Keratinocyte (primary cell): Measurements from ENCODE around the gene CTNND2. TPM values are rescaled to one million over a fixed set of nuclear protein-coding genes. Genes with fewer than 3 reads are reported as not detected.

Experiments used
- DNase-seq: peaks from one replicate; pipeline ENCODE4 v3.0.0-alpha.2; 2011; ENCODE audit warnings: low read depth, missing footprints, low spot score
- FAIRE-seq: peaks from 2 replicates; lab custom pipeline; 2011; peaks lifted over from hg19 to GRCh38; lab: Jason Lieb, UNC
- H2AFZ ChIP-seq: 2 replicates; pipeline ENCODE4 v1.6.0; 2012; ENCODE audit warnings: low read length, control low read depth, inconsistent platforms; ENCODE audit not compliant: control insufficient read depth
- H3K27ac ChIP-seq: 2 replicates; pipeline ENCODE4 v1.5.1; 2011; ENCODE audit warnings: low read length; ENCODE audit not compliant: control insufficient read depth, insufficient read depth
- H3K27me3 ChIP-seq: 3 replicates; pipeline ENCODE4 v1.6.0; 2011; ENCODE audit warnings: low read length; ENCODE audit not compliant: control insufficient read depth, insufficient read depth; ENCODE audit errors: extremely low read depth
- H3K36me3 ChIP-seq, 2 experiments: 2 replicates in 1 of 2; 3 replicates in 1 of 2; pipeline ENCODE4 v1.5.1; 2011; ENCODE audit warnings: low read length in 2 of 2, mild to moderate bottlenecking in 1 of 2; ENCODE audit not compliant: control insufficient read depth in 2 of 2, insufficient read depth in 2 of 2; ENCODE audit errors: extremely low read depth in 1 of 2
- H3K4me1 ChIP-seq: 3 replicates; pipeline ENCODE4 v1.5.1; 2011; ENCODE audit warnings: low read length; ENCODE audit not compliant: control insufficient read depth, insufficient read depth; ENCODE audit errors: extremely low read depth
- H3K4me2 ChIP-seq: 3 replicates; pipeline ENCODE4 v1.6.0; 2011; ENCODE audit warnings: low read depth, low read length; ENCODE audit not compliant: control insufficient read depth, insufficient read depth; ENCODE audit errors: extremely low read depth
- H3K4me3 ChIP-seq, 3 experiments: fragments of 200-600 bp in 1 of 3; sonication (generic) in 1 of 3; 2 replicates in 2 of 3; 3 replicates in 1 of 3; pipeline ENCODE4 v1.5.1; 2011 to 2016; ENCODE audit warnings: low read length in 3 of 3, mild to moderate bottlenecking in 3 of 3, control low read depth in 2 of 3, inconsistent platforms in 1 of 3, low read depth in 1 of 3, mixed read lengths in 1 of 3, mixed run types in 1 of 3, moderate library complexity in 1 of 3; ENCODE audit not compliant: control insufficient read depth in 2 of 3, insufficient read depth in 2 of 3; ENCODE audit errors: extremely low read depth in 1 of 3
- H3K79me2 ChIP-seq: 2 replicates; pipeline ENCODE4 v1.6.0; 2012; ENCODE audit warnings: low read length; ENCODE audit not compliant: control insufficient read depth, insufficient read depth
- H3K9ac ChIP-seq: 3 replicates; pipeline ENCODE4 v1.6.0; 2011; ENCODE audit warnings: low read length; ENCODE audit not compliant: control insufficient read depth, insufficient read depth; ENCODE audit errors: extremely low read depth
- H3K9me1 ChIP-seq: 3 replicates; pipeline ENCODE4 v1.6.0; 2011; ENCODE audit warnings: low read length; ENCODE audit not compliant: control insufficient read depth, insufficient read depth; ENCODE audit errors: extremely low read depth
- H3K9me3 ChIP-seq: 2 replicates; pipeline ENCODE4 v1.5.1; 2012; ENCODE audit warnings: low read depth, low read length; ENCODE audit not compliant: control insufficient read depth
- H4K20me1 ChIP-seq: 3 replicates; pipeline ENCODE4 v1.6.0; 2011; ENCODE audit warnings: low read length; ENCODE audit not compliant: control insufficient read depth, insufficient read depth; ENCODE audit errors: extremely low read depth
- CTCF ChIP-seq, 3 experiments: IDR thresholded peaks in 1 of 3; conservative IDR thresholded peaks in 1 of 3; optimal IDR thresholded peaks in 1 of 3; 2 replicates in 2 of 3; 3 replicates in 1 of 3; pipeline versions ENCODE3 to v1.5.1; 2011; ENCODE audit warnings: low read length in 3 of 3, mild to moderate bottlenecking in 3 of 3, moderate library complexity in 2 of 3, control low read depth in 1 of 3, inconsistent platforms in 1 of 3; ENCODE audit not compliant: insufficient read depth in 2 of 3; ENCODE audit errors: extremely low read depth in 1 of 3
- EZH2 ChIP-seq: IDR thresholded peaks from one replicate; pipeline ENCODE4 v1.6.1; 2012; ENCODE audit warnings: inconsistent platforms, mild to moderate bottlenecking, low read length, moderate library complexity
- dilution Hi-C: fragments of 300-500 bp; cut with MboI; formaldehyde crosslinking; loops from one replicate; pipeline ENCODE4 v1.7.0; 2020; ENCODE audit warnings: low sequenced_read_pairs; ENCODE audit not compliant: extremely low pct_ligation_motif_present
- polyA plus RNA-seq, 5 experiments: library from polyadenylated mRNA; depleted of rRNA in 3 of 5; stranded (reverse) in 3 of 5; stranded (forward) in 1 of 5; unstranded in 1 of 5; fragments of >200 nt; gene quantifications; 1 replicate in 1 of 5; 2 replicates in 3 of 5; 3 replicates in 1 of 5; pipeline versions ENCODE4 v1.2.1 to v1.2.3, GENCODE V29; 2011 to 2012; ENCODE audit warnings: missing spikeins in 2 of 5, low read depth in 1 of 5, low replicate concordance in 1 of 5

The CTNND2 gene
- polyA plus RNA-seq, 1 donor (not counting 4 experiments of a cell fraction or from before 2014, with no cell fraction given): not detected

DNA sequence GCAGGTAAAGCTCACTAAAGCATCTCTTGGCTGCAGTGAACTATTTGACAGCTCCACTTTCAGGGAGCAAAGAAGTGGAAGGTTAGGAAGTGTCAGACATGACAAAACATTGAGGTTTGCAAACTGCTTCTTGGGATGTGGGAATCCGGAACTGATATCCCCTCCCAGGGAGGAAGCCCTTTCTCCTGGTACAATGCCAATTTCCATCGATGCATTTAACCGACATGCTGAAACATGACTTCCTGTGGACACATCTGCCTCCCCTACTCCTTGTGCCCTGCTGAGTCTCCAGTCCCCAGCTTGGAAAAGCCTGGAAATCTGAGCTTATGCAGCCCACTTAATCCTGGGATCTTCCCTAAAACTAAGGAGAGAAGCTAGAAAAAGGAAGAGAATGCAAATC lies 820.1 kb downstream of the CTNND2 start:
- DNase-seq (no peak), FAIRE-seq (no peak)
- dilution Hi-C loops: no loop called here

GRCh38 chr5:11082404-11082945 lies 821.8 kb downstream of the CTNND2 start:
- no peak for FAIRE-seq
- no peak for DNase-seq
- no peak overlapping the region for H3K27ac ChIP-seq
- dilution Hi-C loops: no loop called here
- H3K79me2 ChIP-seq: no peaks in the 10 kb centered on the region
- no peaks in the 10 kb centered on the region for H3K36me3 ChIP-seq
- no peaks in the 10 kb centered on the region for H4K20me1 ChIP-seq
- H2AFZ ChIP-seq: no peak overlapping the region
- H3K27me3 ChIP-seq: no peaks in the 10 kb centered on the region
- H3K9ac ChIP-seq: no peak overlapping the region
- no peak overlapping the region for H3K4me2 ChIP-seq
- no peak overlapping the region for H3K4me3 ChIP-seq
- no peaks in the 10 kb centered on the region for H3K9me1 ChIP-seq
- no peaks in the 10 kb centered on the region for H3K9me3 ChIP-seq
- TF ChIP-seq EZH2 (no peak), CTCF (optimal IDR thresholded peaks at IDR 0.05 in 1 of 3, IDR thresholded peaks at IDR 0.05 in 1 of 3, conservative IDR thresholded peaks at IDR 0.05 in 1 of 3; ENCODE audit: extremely low read depth in 1 of 3, insufficient read depth in 2 of 3, low read length in 3 of 3) (no peak)
- no peaks in the 10 kb centered on the region for H3K4me1 ChIP-seq

More for the DNA sequence above, 820.1 kb downstream of the CTNND2 start:
- Histone ChIP-seq H3K9me3 (no peaks in the 10 kb centered on the region), H2AFZ (no peak overlapping the region), H3K27ac (no peak overlapping the region), H3K4me1 (no peaks in the 10 kb centered on the region), H4K20me1 (no peaks in the 10 kb centered on the region), H3K4me2 (no peak overlapping the region), H3K36me3 (no peaks in the 10 kb centered on the region), H3K9ac (no peak overlapping the region), H3K4me3 (no peak overlapping the region), H3K79me2 (no peaks in the 10 kb centered on the region), H3K9me1 (no peaks in the 10 kb centered on the region), H3K27me3 (no peaks in the 10 kb centered on the region)
- TF ChIP-seq EZH2 (no peak), CTCF (optimal IDR thresholded peaks at IDR 0.05 in 1 of 3, IDR thresholded peaks at IDR 0.05 in 1 of 3, conservative IDR thresholded peaks at IDR 0.05 in 1 of 3; ENCODE audit: extremely low read depth in 1 of 3, insufficient read depth in 2 of 3, low read length in 3 of 3) (no peak)
